Renal cortex interstitium (tissue), 11 donors: Measurements from ENCODE around the gene FOXP1. TPM values are rescaled to one million over a fixed set of nuclear protein-coding genes. Genes with fewer than 3 reads are reported as not detected.
A peak's percentile ranks its signal among the peaks of the same experiment; 100 is the strongest.

Experiments
- DNase-seq, 11 donors: peaks; one replicate each; pipeline ENCODE4 v3.0.0-alpha.2; 2013; ENCODE audit warnings: low read depth in 9 of 11, low spot score in 4 of 11; ENCODE audit errors: extremely low read depth in 1 of 11
- polyA plus RNA-seq, 3 donors: library from polyadenylated mRNA; unstranded; fragments of 120-200 nt; gene quantifications; one replicate each; pipeline ENCODE4 v1.2.1, GENCODE V29; 2013; ENCODE audit not compliant: insufficient read length in 3 of 3

FOXP1 gene
- polyA plus RNA-seq, 3 donors: 36.8 to 51.7 (median 40.1) TPM

- no peak for DNase-seq
These were observed 208.9 kb downstream of the FOXP1 start for GRCh38 chr3:71374582-71374981.

DNA sequence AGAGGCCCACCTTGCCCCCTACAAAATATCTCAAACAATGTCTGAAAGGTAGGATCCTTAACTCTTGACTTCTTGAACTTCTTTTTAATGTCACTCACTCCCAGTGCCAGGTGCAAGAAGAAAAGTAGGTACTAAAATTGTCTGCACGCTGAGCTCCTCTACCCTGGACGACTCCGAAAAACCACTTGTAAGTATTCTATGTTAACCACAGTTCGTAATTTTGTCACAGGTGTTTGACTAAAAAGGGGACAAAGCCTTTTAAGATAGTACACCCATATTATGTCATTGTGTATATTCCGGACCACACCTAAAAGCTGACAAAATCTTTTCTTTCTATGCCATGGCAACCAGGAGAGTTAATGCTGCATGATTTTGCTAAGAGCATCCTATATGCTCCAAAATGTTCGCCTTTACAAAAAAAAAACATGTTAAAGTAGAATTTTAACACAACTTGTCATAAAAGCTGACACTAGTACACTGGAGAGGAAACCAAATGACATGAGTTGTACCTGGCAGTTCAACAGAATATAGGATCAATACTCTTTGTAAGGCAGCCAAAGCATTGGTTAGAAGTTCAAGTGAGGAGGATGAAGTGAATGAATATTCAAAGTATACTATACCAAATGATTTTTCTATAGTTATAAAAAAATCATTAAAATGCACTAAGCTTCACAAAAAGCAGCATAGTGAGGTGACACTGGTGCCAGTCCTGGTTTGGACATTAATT lies 210.5 kb downstream of the FOXP1 start:
- DNase-seq: no peak

- no peak for DNase-seq
These were observed 211.2 kb downstream of the FOXP1 start for GRCh38 chr3:71372241-71372768.

GRCh38 chr3:71371282-71371681 lies 212.2 kb downstream of the FOXP1 start:
- DNase-seq: no peak

DNA sequence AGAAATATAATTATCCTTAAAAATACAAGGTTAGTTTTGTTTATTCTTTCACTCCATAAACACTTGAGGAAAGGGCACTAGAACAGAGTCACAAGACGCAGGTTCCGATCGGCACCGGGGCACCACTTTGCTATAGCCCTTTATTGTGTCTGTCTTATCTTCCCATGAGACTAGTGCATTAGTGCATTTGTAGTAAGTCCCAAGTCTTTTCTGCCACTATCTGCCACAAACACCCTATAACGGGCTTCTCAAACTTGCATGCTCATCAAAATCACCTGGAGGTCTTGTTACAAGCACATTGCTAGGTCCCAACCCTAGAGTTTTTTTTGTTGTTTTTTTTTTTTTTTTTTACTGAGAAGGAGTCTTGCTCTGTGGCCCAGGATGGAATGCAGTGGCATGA lies 213.1 kb downstream of the FOXP1 start:
- no peak for DNase-seq

GRCh38 chr3:71369701-71370391 lies 213.7 kb downstream of the FOXP1 start:
- DNase-seq: no peak

DNA sequence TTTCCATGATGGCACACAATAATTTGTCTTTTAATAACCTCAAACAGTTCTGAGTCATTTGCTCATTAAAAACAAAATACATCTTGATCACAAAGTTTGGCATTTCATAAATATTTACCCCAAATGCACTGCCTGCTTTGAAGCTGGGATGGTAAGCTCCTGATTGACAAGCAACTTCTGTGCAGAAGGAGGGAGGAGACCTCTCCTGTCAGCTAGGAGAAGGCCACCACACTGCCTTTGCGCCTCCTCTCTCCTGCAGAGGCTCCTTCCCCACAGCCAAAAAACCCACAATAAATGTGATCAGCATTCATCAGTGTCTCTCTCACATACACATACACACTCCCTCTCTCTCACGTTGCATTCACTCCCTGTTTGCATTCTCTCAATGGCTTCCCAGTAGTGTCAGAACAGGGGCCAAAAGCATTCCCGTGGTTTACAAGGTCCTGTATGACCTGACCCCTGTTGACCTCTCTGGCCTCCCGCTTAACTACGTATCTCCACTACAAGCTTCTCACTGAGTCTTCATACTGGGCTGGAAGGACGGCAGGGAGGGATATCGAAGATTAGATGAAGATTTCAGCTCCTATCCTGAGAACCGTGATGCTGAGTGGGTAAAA lies 216.4 kb downstream of the FOXP1 start:
- DNase-seq: no peak

- DNase-seq: peak in 3 of 11 donors; percentile 24 to 40 (median 32)
These were observed 222.1 kb downstream of the FOXP1 start for GRCh38 chr3:71361334-71361890.

DNA sequence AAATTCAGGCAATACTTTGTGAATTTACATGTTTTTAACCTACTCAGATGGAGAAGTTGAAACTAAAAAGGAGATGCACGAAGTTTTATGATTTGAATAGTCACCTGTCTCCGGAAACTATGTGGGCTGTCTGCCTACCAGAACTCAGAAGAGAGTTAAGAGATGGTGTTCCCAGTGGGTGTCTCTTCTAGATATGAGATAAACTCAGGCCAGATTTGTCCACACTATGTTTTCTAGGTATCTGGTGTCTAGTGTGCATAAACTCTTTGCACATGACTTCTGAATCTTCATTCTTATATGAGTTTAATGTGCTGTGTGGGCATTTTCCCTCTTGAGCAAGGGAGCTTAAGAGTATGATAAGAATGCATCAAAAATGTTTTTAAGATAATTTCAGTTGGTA lies 222.8 kb downstream of the FOXP1 start:
- DNase-seq: no peak

GRCh38 chr3:71360180-71360579 lies 223.3 kb downstream of the FOXP1 start:
- DNase-seq: no peak

DNA sequence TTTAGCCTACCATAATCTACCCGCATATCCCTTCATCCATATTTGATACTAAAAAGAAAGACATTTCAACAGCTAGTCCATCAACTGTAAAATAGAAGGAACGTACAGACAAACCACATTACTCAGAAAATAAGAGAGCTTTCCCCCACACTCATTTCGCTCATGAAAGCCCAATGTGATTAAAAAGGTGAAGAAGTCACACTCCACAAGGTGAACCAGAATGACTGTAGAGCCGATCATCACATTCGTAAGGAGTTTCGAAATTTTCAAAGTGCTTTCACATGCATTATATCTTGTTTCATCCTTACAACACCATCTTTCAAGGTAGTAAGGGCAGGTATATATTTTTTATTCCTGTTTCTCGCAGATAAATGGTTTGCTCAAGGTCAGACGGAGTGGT lies 225.3 kb downstream of the FOXP1 start:
- DNase-seq: no peak

GRCh38 chr3:71356265-71356664 lies 227.3 kb downstream of the FOXP1 start:
- DNase-seq: no peak

- no peak for DNase-seq
These were observed 227.7 kb downstream of the FOXP1 start for GRCh38 chr3:71355862-71356261.

- no peak for DNase-seq
These were observed 228.5 kb downstream of the FOXP1 start for GRCh38 chr3:71355037-71355436.

DNA sequence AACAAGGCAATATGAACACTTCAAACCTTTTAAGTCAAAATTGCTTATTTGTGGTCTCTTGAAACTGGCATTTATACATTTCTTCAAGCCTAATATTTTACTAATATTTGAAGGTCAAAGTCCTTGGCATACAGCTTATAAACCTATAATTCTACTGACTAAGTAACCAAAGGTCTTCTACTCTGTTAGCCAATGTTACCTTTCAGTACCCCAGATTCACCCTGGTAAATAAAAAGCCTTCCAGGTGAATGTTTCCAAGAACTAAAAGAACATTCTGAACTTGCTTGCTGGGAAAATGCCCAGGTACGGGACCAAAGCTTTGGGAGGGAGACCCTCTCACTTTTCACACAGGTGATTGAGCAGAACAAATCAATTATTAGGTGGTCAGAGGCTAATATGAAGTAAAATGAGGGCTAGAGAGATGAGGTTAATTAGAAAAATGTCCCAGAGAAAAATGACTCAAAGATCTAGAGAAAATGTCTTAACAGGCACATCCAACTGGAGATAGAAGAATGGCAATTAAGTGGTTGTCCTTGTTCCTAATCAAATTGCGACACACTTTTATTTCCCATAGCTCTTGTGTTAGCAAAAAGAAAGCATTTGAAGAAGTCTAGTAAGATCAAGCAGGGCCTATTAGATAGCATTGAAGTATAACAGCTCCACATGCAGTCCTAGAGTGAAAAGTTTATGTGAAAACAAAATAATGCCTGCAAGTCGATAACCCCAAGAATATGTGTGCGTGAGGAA lies 232.0 kb downstream of the FOXP1 start:
- DNase-seq: no peak

GRCh38 chr3:71350998-71351397 lies 232.5 kb downstream of the FOXP1 start:
- DNase-seq: no peak

DNA sequence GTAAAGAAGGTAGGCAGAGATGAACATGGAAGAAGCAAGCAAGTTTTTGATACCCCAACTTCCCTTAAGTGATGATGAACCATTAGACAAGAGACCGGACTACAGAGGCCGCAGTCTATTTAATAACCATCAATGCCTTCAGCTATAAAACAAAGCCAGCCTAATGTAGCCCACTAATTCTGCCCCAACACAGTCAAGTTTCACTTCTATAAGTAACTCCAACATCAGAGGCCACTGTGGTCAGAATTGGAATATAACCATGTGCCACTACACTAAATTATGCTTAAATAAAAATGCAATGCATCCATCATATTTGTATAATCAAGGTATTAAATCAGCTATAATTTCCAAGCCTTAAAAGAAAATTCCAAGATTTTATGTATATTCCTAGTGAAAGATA lies 234.7 kb downstream of the FOXP1 start:
- no peak for DNase-seq

DNA sequence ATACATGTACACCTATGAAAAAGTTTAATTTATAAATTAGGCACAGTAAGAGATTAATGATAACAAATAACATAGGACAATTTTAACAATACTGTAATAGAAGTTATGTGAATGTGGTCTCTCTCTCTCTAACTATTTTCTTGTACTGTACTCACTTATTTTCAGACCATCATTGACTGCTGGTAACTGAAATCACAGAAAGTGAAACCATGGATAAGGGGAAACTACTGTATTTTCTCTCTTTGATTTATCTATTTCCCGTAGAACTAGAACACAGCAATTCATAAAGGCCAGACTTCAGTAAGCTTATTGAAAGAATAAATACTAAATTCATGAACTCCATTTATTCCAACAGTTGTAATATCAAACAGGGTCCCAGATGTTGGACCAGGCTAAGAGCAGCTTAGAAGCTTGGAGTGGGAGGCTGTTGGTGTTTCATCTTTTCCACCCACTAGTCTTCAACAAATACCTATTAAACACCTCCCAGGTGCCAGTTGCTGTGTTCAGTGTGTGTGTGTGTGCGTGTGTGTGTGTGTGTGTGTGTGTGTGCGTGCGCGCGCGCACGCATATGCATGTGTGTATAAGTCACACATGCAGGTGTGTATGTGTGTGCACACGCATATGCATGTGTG lies 235.4 kb downstream of the FOXP1 start:
- DNase-seq: no peak

DNA sequence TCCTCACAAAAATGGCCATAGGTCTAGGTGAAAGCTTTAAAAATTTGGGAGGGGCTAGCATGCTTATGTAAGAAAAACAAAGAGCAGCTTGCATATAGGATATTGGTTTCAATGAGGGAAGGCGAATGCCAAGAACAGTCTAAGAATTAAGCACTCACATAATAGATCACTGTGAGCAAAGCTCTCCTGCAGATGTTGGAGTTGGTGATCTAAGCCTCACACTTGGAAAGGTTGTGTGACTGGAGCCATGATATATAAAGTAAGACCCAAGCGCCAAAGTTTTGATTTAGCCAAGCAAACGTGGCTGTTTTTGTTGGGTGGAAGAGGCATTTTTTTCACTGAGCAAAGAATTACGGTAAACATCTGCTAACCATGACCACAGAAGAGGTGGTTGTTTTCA lies 237.5 kb downstream of the FOXP1 start:
- DNase-seq: no peak
